Fibroblast of the aortic adventitia (primary cell): ENCODE results near the gene LHX4. TPM values are rescaled to one million over a fixed set of nuclear protein-coding genes. Genes with fewer than 3 reads are reported as not detected.

Experiments used
- DNase-seq: peaks from one replicate; pipeline ENCODE4 v3.0.0-alpha.2; 2010; ENCODE audit warnings: low read depth
- H3K4me3 ChIP-seq: 2 replicates; pipeline ENCODE4 v1.5.1; 2011; ENCODE audit warnings: low read depth, mild to moderate bottlenecking, control low read depth, low read length, moderate library complexity
- CTCF ChIP-seq: IDR thresholded peaks from 2 replicates; pipeline ENCODE4 v1.5.1; 2011; ENCODE audit warnings: mild to moderate bottlenecking, low read length, control low read depth, inconsistent platforms; ENCODE audit not compliant: insufficient read depth
- total RNA-seq: library from RNA; depleted of rRNA; stranded (reverse); fragments of >200 nt; gene quantifications from 2 replicates; pipeline ENCODE4 v1.2.3, GENCODE V29; 2012; ENCODE audit warnings: low replicate concordance

LHX4 gene
- total RNA-seq, 1 donor, result under 0.01 TPM

GRCh38 chr1:180270530-180271271 lies 40.6 kb downstream of the LHX4 start:
- DNase-seq, result no peak
- H3K4me3 ChIP-seq, result no peak overlapping the region
- no peak for TF ChIP-seq CTCF

- peak; percentile 39 for DNase-seq
- TF ChIP-seq CTCF, result no peak
- no peak overlapping the region for H3K4me3 ChIP-seq
Measured at GRCh38 chr1:180271272-180272255, 41.5 kb downstream of the LHX4 start.

DNA sequence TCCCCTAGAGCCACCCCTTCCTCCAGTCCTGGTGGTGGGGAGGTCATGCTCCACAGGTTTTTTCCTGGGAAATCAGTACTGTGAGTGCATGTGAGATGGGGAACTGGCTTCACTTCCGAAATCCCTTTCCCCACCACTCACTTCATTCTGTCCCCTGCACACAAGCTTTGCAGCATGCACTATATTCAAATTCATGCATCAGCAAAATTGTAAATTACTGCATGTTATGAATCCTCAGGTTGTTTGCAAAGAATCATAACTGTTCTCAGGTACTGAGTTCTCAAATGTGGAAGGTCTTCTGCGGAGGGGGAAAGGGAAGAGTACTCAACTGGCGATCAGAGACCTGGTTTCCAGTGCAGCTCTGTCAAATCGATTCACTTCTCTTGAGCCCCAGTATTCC lies 42.3 kb downstream of the LHX4 start:
- TF ChIP-seq CTCF, result no peak
- no peak overlapping the region for H3K4me3 ChIP-seq
- no peak for DNase-seq

GRCh38 chr1:180273066-180273465 lies 43.0 kb downstream of the LHX4 start:
- no peak for DNase-seq
- no peak for TF ChIP-seq CTCF
- no peak overlapping the region for H3K4me3 ChIP-seq

GRCh38 chr1:180274221-180274620 lies 44.2 kb downstream of the LHX4 start:
- no peak for DNase-seq
- H3K4me3 ChIP-seq, result no peak overlapping the region
- no peak for TF ChIP-seq CTCF

- no peak for TF ChIP-seq CTCF
- DNase-seq, result no peak
Measured at GRCh38 chr1:180275726-180276125, 45.7 kb downstream of the LHX4 start.

More at GRCh38 chr1:180275726-180276125, 45.7 kb downstream of the LHX4 start:
- no peak overlapping the region for H3K4me3 ChIP-seq
